HAP-1 (cell line): ENCODE results near the gene POU3F1.

Experiments used
- DNase-seq, 2 experiments: peaks; one replicate each; pipeline ENCODE4 v3.0.0-alpha.2; 2016 to 2020; ENCODE audit warnings: low spot score in 2 of 2
- H3K27me3 ChIP-seq: fragments of 250-450 bp; sonication (Bioruptor Pico); 2 replicates; pipeline ENCODE4 v1.5.1; 2020; ENCODE audit warnings: low read depth, mild to moderate bottlenecking, moderate library complexity
- H3K36me3 ChIP-seq: fragments of 250-450 bp; sonication (Bioruptor Pico); replicated peaks from 2 replicates; pipeline ENCODE4 v1.5.1; 2020; ENCODE audit warnings: mild to moderate bottlenecking
- H3K4me1 ChIP-seq: fragments of 250-450 bp; sonication (Bioruptor Pico); 2 replicates; pipeline ENCODE4 v1.5.1; 2020; ENCODE audit warnings: mild to moderate bottlenecking
- H3K4me3 ChIP-seq: fragments of 250-450 bp; sonication (Bioruptor Pico); 2 replicates; pipeline ENCODE4 v1.5.1; 2020; ENCODE audit warnings: mild to moderate bottlenecking, moderate library complexity
- H3K9me3 ChIP-seq: fragments of 250-450 bp; sonication (Bioruptor Pico); 2 replicates; pipeline ENCODE4 v1.5.1; 2020; ENCODE audit warnings: mild to moderate bottlenecking, moderate library complexity
- in situ Hi-C: fragments of 300-500 bp; cut with MboI; formaldehyde crosslinking; loops from 3 replicates; pipeline ENCODE4 v1.14.3; 2020; ENCODE audit warnings: low sequenced_read_pairs, inconsistent platforms, mixed read lengths

Gene POU3F1

DNA sequence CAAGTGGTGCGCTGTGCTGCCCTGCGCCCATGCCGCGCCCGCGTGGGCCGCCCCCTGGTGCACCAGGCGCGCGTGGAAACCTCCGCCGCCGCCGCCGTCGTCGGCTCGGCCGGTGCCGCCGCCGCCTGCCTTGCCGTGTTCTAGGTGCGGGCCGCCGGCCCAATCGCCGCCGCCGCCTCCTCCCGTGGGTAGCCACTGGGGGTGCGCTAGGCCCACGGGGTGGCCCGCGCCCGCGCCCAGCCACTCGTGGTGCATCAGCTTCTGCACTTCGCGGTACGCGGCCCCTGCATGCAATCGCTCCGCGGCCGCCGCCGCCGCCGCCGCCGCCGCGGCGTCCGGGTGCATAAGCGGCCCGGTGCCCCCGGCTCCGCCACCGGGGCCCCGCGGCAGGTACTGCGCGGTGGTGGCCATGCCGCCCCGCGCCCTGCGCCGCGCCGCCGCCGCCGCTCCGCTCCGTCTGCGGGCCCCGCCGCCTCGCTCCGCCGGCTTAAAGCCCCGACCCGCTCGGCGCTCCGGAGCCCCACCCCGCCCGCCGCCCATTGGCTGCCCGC, at the start of gene POU3F1:
Gene POU3F1 (minus strand): TSS at position 461 of the 551 bp plus-strand sequence. CDS start 50 bp downstream, at position 411.
- DNase-seq: no peak
- H3K9me3 ChIP-seq: no peaks in the 10 kb centered on the region
- no peaks in the 10 kb centered on the region; the same call in 1 of the 2 replicates for H3K4me1 ChIP-seq
- no peaks in the 10 kb centered on the region for H3K36me3 ChIP-seq
- peaks cover 3% of the 10 kb centered on the region; the same call in 1 of the 2 replicates for H3K27me3 ChIP-seq
- in situ Hi-C loops: loop anchor here (25.0 kb wide), 1 partner anchor 541 kb away; no protein-coding TSS in a partner anchor
- peak within 1 kb of the TSS; percentile 50 for H3K4me3 ChIP-seq

- DNase-seq: peak; percentile 90 to 97
- Histone ChIP-seq H3K4me3 (no peak overlapping the region), H3K4me1 (peaks cover 48% of the 10 kb centered on the region), H3K36me3 (no peaks in the 10 kb centered on the region), H3K9me3 (no peaks in the 10 kb centered on the region), H3K27me3 (no peaks in the 10 kb centered on the region)
- in situ Hi-C loops: no loop called here
Measured at GRCh38 chr1:38095454-38095931, 48.9 kb upstream of the POU3F1 start.

GRCh38 chr1:38094711-38095290, 48.2 kb upstream of the POU3F1 start:
- no peaks in the 10 kb centered on the region for H3K27me3 ChIP-seq
- peak in 1 of 2 experiments; percentile 63 for DNase-seq
- no peak overlapping the region for H3K4me3 ChIP-seq
- no peaks in the 10 kb centered on the region for H3K36me3 ChIP-seq
- in situ Hi-C loops: no loop called here
- peaks cover 48% of the 10 kb centered on the region for H3K4me1 ChIP-seq
- H3K9me3 ChIP-seq: no peaks in the 10 kb centered on the region

DNA sequence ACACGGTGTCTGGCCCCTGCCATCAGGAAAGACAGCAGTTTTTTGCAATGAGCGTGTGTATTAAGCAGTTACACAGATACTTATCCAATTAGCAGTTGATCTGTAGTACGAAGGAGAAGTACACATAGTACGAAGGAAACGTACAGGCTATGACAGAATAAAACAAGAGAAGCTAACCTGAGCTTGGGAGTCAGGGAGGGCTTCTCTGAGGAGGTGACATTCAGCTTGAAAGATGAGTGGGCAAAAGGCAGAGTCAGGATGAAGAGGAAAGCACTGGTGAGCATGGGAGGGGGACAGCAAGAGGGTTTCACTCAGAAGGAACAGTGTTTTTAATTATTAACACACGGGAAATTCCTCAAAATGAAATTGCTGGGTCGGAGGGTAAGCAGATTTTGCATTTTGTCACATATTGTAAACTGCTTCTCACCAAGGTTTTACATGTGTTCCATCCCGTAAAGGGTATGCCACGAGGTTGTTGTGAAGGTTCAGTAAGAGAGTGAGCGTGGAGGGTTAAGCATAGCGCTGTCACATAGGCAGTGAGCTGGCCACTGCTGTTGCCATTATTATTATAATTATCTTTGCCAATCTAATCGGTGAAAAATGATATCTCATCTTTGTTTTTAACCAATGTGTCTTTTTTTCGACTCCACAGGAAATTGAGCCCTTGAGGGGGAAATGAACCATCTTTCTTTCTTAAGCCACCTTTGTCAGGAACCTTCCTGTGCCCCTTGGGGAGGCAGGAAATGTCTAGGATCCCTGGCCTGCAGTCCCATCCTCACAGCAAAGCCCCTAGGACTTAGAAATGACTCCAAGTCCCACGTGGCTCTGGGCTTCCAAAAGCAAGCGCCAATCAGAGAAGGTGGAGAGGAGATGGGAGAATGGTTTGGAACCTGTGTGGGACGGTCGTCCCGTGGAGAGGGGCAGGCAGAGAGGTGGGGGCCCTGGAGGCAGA, 47.3 kb upstream of the POU3F1 start:
- no peak overlapping the region for H3K4me3 ChIP-seq
- in situ Hi-C loops: no loop called here
- no peaks in the 10 kb centered on the region for H3K36me3 ChIP-seq
- H3K4me1 ChIP-seq: peaks cover 48% of the 10 kb centered on the region
- peak in 1 of 2 experiments; percentile 24 for DNase-seq
- no peaks in the 10 kb centered on the region for H3K9me3 ChIP-seq
- H3K27me3 ChIP-seq: no peaks in the 10 kb centered on the region

DNA sequence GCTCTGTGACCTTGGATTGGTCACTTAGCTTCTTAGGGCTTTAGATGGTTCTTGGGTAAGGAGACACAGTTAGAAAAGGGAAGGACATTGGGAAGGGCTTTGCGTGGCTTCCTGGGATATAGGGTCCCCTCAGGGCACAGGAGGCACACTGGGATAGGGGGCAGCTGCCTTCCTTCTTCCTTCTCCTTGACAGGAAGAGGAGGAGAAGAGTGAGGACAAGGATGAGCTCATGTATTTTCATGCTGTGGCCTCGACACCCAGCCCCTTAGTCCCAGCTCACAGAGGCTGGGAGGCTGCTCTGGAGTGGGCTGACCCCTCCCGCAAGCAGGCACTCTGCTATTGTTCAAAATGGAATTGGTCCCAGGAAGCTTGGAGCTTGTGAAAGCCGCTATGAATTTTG, 45.7 kb upstream of the POU3F1 start:
- no peaks in the 10 kb centered on the region for H3K36me3 ChIP-seq
- peak in 1 of 2 experiments; percentile 42 for DNase-seq
- H3K9me3 ChIP-seq: no peaks in the 10 kb centered on the region
- H3K27me3 ChIP-seq: no peaks in the 10 kb centered on the region
- no peak overlapping the region for H3K4me3 ChIP-seq
- peaks cover 43% of the 10 kb centered on the region for H3K4me1 ChIP-seq
- in situ Hi-C loops: no loop called here

DNA sequence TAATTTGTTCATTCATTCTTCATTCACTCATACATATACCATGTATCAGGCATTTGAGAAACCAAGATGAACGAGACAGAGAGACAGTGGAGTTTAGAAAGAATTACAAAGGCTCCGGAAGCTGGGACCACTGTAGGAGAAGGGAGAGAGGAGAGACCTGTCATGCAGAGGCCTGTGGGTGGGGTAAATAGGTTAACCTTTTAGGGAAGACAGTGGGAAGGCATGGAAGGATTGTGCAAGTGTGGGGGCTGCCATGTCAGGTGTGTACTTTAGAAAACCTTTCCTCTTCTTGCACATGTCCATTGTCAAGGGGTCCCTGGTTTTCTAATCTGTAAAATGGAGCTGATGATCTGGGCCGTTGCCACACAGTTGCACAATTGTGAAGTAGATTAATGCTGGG, 44.2 kb upstream of the POU3F1 start:
- no peak for DNase-seq
- H3K27me3 ChIP-seq: no peaks in the 10 kb centered on the region
- H3K4me1 ChIP-seq: peaks cover 28% of the 10 kb centered on the region
- H3K36me3 ChIP-seq: no peaks in the 10 kb centered on the region
- no peaks in the 10 kb centered on the region for H3K9me3 ChIP-seq
- H3K4me3 ChIP-seq: no peak overlapping the region
- in situ Hi-C loops: no loop called here

DNA sequence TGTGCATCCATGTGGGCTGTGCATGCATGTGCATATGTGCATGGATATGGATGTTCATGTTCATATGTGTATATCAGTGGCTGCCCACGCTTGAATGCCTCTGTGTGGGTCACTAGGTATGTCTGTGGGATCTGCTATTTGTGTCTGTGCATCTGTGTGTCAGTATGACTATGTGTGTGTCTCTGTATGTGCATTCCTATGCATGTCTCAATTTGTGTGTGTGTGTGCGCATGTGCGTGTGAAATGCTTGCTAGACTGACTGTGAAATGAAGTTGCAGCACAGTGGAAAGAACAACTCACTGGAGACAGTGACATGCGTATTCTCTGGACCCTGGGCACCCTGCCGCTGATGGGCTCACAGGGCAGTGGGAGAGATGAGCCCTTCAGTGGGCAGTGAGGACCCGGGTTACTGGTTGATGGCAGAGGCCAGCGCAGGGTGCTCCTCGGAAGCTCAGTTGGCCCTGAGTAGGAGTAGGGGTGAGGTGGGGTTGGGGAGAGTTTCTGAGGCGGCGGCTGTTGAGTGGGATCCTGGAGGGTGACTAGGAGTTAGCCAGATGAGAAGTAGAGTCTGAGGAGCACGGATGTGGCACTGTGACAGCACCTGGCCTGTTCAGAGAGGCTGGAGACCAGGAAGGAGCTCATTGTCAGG, 43.2 kb upstream of the POU3F1 start:
- no peak overlapping the region for H3K4me3 ChIP-seq
- no peaks in the 10 kb centered on the region for H3K36me3 ChIP-seq
- no peaks in the 10 kb centered on the region for H3K9me3 ChIP-seq
- H3K4me1 ChIP-seq: peaks cover 21% of the 10 kb centered on the region
- in situ Hi-C loops: no loop called here
- no peak for DNase-seq
- H3K27me3 ChIP-seq: no peaks in the 10 kb centered on the region

DNA sequence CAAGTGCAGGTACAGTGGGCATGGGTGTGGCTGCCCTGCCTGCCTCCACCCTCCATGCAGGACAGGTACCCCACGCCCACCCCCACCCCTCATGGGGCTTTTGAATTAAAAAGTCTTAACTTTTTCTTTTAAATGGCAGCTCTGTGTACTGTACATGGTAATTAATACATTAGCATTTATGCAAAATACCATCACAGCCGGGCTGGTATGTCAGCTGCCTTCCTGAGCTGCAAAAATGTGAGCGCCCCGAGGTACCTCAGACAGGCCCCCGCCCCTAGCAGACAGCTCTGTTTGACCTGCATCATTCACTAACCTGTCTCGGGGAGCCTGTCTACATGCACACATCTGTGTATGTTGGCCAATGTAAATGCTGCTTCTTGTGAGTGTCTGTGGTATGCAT, 42.2 kb upstream of the POU3F1 start:
- no peak overlapping the region for H3K4me3 ChIP-seq
- in situ Hi-C loops: no loop called here
- DNase-seq: no peak
- H3K36me3 ChIP-seq: no peaks in the 10 kb centered on the region
- H3K9me3 ChIP-seq: no peaks in the 10 kb centered on the region
- no peaks in the 10 kb centered on the region for H3K27me3 ChIP-seq
- H3K4me1 ChIP-seq: peaks cover 11% of the 10 kb centered on the region

DNA sequence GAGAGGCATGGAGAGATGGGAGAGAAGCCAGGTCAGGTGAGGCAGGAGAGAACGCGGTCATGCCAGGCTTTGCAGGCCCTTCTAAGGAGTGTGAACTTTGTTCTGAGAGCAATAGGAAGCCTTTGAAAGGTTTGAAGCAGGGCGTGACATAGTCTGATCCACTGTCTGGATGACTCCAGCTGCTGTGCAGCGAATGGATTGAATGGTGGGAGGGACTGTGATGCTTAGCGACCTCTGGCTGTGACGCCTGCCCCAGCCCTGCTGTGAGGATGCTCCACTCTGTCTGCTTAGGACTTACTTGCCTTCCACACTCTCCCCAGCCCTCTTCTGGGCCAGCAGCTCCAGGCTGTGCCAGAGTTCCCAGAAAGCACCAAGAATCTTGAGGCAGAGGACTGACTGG, 41.8 kb upstream of the POU3F1 start:
- DNase-seq: peak in 1 of 2 experiments; percentile 33
- no peaks in the 10 kb centered on the region for H3K27me3 ChIP-seq
- H3K36me3 ChIP-seq: no peaks in the 10 kb centered on the region
- peaks cover 9% of the 10 kb centered on the region for H3K4me1 ChIP-seq
- in situ Hi-C loops: no loop called here
- H3K9me3 ChIP-seq: no peaks in the 10 kb centered on the region
- no peak overlapping the region for H3K4me3 ChIP-seq

- in situ Hi-C loops: no loop called here
- Histone ChIP-seq H3K27me3 (no peaks in the 10 kb centered on the region), H3K36me3 (no peaks in the 10 kb centered on the region), H3K4me3 (no peak overlapping the region), H3K4me1 (peaks cover 7% of the 10 kb centered on the region), H3K9me3 (no peaks in the 10 kb centered on the region)
- DNase-seq: no peak
Measured at GRCh38 chr1:38087676-38088075, 41.1 kb upstream of the POU3F1 start.

- no peak overlapping the region for H3K4me3 ChIP-seq
- no peaks in the 10 kb centered on the region for H3K4me1 ChIP-seq
- in situ Hi-C loops: no loop called here
- no peaks in the 10 kb centered on the region for H3K9me3 ChIP-seq
- DNase-seq: no peak
- no peaks in the 10 kb centered on the region for H3K36me3 ChIP-seq
- H3K27me3 ChIP-seq: no peaks in the 10 kb centered on the region
Measured at GRCh38 chr1:38085666-38086330, 39.2 kb upstream of the POU3F1 start.

GRCh38 chr1:38084700-38085099, 38.1 kb upstream of the POU3F1 start:
- Histone ChIP-seq H3K36me3 (no peaks in the 10 kb centered on the region), H3K4me3 (no peak overlapping the region), H3K9me3 (no peaks in the 10 kb centered on the region), H3K27me3 (no peaks in the 10 kb centered on the region), H3K4me1 (no peaks in the 10 kb centered on the region)
- in situ Hi-C loops: no loop called here
- no peak for DNase-seq

GRCh38 chr1:38084113-38084512, 37.5 kb upstream of the POU3F1 start:
- Histone ChIP-seq H3K9me3 (no peaks in the 10 kb centered on the region), H3K27me3 (no peaks in the 10 kb centered on the region), H3K4me1 (no peaks in the 10 kb centered on the region), H3K36me3 (no peaks in the 10 kb centered on the region), H3K4me3 (no peak overlapping the region)
- in situ Hi-C loops: no loop called here
- DNase-seq: no peak
